GM18511 (cell line): Measurements from ENCODE around the gene TMEM222.
A peak's percentile ranks its signal among the peaks of the same experiment; 100 is the strongest.
"Not testable (repeated sequence)": the region's sequence is repeated elsewhere in the genome, so short reads cannot be mapped to it uniquely, and the experiment has no call there.

Experiments
- ATAC-seq: cut with Tn5 transposase; IDR thresholded peaks from one replicate; pipeline ENCODE4 v1.9.1; 2021; ENCODE audit warnings: mild to moderate bottlenecking, moderate library complexity; ENCODE audit not compliant: unreplicated experiment

The TMEM222 gene

GRCh38 chr1:27321813-27322568 lies at the start of gene TMEM222:
TMEM222 (plus strand) TSS chr1:27322163; CDS start chr1:27322198, 35 bp downstream.
- peak; percentile 92 for ATAC-seq

GRCh38 chr1:27274204-27274603 lies 47.8 kb upstream of the TMEM222 start:
- no peak for ATAC-seq

GRCh38 chr1:27275696-27276095 lies 46.3 kb upstream of the TMEM222 start:
- ATAC-seq, result no peak

GRCh38 chr1:27284425-27285273 lies 37.3 kb upstream of the TMEM222 start:
- no peak for ATAC-seq

- ATAC-seq, result no peak
These were observed 36.7 kb upstream of the TMEM222 start for GRCh38 chr1:27285274-27285660.

- not testable (repeated sequence) for ATAC-seq
These were observed 36.1 kb upstream of the TMEM222 start for GRCh38 chr1:27285821-27286220.

- ATAC-seq, result not testable (repeated sequence)
These were observed 32.8 kb upstream of the TMEM222 start for GRCh38 chr1:27289125-27289524.

- no peak for ATAC-seq
These were observed 31.4 kb upstream of the TMEM222 start for GRCh38 chr1:27290581-27290980.

- ATAC-seq, result no peak
These were observed 29.9 kb upstream of the TMEM222 start for GRCh38 chr1:27292106-27292505.

- no peak for ATAC-seq
These were observed 28.0 kb upstream of the TMEM222 start for GRCh38 chr1:27293915-27294314.

- no peak for ATAC-seq
These were observed 25.1 kb upstream of the TMEM222 start for GRCh38 chr1:27296773-27297291.

- no peak for ATAC-seq
These were observed 24.1 kb upstream of the TMEM222 start for GRCh38 chr1:27297903-27298302.

- ATAC-seq, result no peak
These were observed 23.2 kb upstream of the TMEM222 start for GRCh38 chr1:27298632-27299384.

GRCh38 chr1:27299385-27300271 lies 22.3 kb upstream of the TMEM222 start:
- no peak for ATAC-seq

GRCh38 chr1:27300341-27301051 lies 21.5 kb upstream of the TMEM222 start:
- no peak for ATAC-seq

GRCh38 chr1:27301052-27301422 lies 20.9 kb upstream of the TMEM222 start:
- no peak for ATAC-seq

GRCh38 chr1:27301582-27302199 lies 20.3 kb upstream of the TMEM222 start:
- ATAC-seq, result no peak

GRCh38 chr1:27302612-27303011 lies 19.4 kb upstream of the TMEM222 start:
- ATAC-seq, result no peak

GRCh38 chr1:27303509-27303908 lies 18.5 kb upstream of the TMEM222 start:
- ATAC-seq, result no peak
